HepG2 (cell line): Measurements from ENCODE around the gene ATPAF1. TPM values are rescaled to one million over a fixed set of nuclear protein-coding genes. Genes with fewer than 3 reads are reported as not detected.

Experiments
- ATAC-seq: fragments of 200-7000 bp; cut with Tn5 transposase; 3 replicates; pipeline ENCODE4 v1.9.1; 2020; ENCODE audit warnings: mild to moderate bottlenecking, moderate library complexity
- BruUV-seq: library from RNA; stranded (reverse); fragments of 400-500 nt; replicated peaks from 2 replicates; lab custom pipeline; 2021; lab: Mats Ljungman, UMichigan
- CTCF ChIA-PET: fragments of 300-600 bp; formaldehyde crosslinking; extraction: SDS; loops from one replicate; lab custom pipeline; 2021; ENCODE audit warnings: low total read pairs, inconsistent platforms, low intra/inter-chr PET ratio; lab: Yijun Ruan, JAX
- POLR2A ChIA-PET: fragments of 350-600 bp; sonication (Branson Sonifier 250); formaldehyde crosslinking; loops from one replicate; lab custom pipeline; 2020; ENCODE audit warnings: antibody characterized with exemption, inconsistent platforms; lab: Yijun Ruan, JAX
- DNase-seq: peaks from one replicate; pipeline ENCODE4 v3.0.0-alpha.2; 2015; ENCODE audit warnings: low spot score
- FAIRE-seq: peaks from 3 replicates; lab custom pipeline; 2011; peaks lifted over from hg19 to GRCh38; lab: Jason Lieb, UNC
- H2AFZ ChIP-seq: one replicate; pipeline ENCODE4 v1.6.1; 2011; ENCODE audit warnings: low read length, inconsistent platforms
- H3K27ac ChIP-seq: fragments of 300-600 bp; 3 replicates; pipeline ENCODE4 v1.8.0; 2011; ENCODE audit warnings: mixed run types, mild to moderate bottlenecking, mixed read lengths, low read length, inconsistent platforms; ENCODE audit not compliant: insufficient read depth; ENCODE audit errors: extremely low read length
- H3K27me3 ChIP-seq, 2 experiments: fragments of 200-600 bp in 1 of 2; 2 replicates in 1 of 2; 3 replicates in 1 of 2; pipeline versions ENCODE4 v1.6.0 to v1.8.0; 2011; ENCODE audit warnings: low read length in 2 of 2, mild to moderate bottlenecking in 2 of 2, moderate library complexity in 2 of 2, inconsistent platforms in 1 of 2; ENCODE audit not compliant: insufficient read depth in 2 of 2, control insufficient read depth in 1 of 2
- H3K36me3 ChIP-seq, 2 experiments: fragments of 200-600 bp in 1 of 2; replicated peaks in 1 of 2; 2 replicates in 1 of 2; 3 replicates in 1 of 2; pipeline versions ENCODE4 v1.5.1 to v1.8.0; 2011; ENCODE audit warnings: low read length in 2 of 2, inconsistent platforms in 1 of 2; ENCODE audit not compliant: insufficient read depth in 2 of 2, control insufficient read depth in 1 of 2
- H3K4me1 ChIP-seq: 2 replicates; pipeline ENCODE4 v1.5.1; 2012; ENCODE audit warnings: low read length, inconsistent platforms; ENCODE audit not compliant: insufficient read depth
- H3K4me2 ChIP-seq: 2 replicates; pipeline ENCODE4 v1.6.0; 2011; ENCODE audit warnings: low read depth, low read length, inconsistent platforms
- H3K4me3 ChIP-seq, 3 experiments: fragments of 200-600 bp in 1 of 3; sonication (generic), shearing (Covaris generic) in 1 of 3; replicated peaks in 1 of 3; 2 replicates each; pipeline ENCODE4 v1.5.1; 2011 to 2016; ENCODE audit warnings: low read length in 3 of 3, inconsistent platforms in 2 of 3, low read depth in 2 of 3, mild to moderate bottlenecking in 2 of 3, control low read depth in 1 of 3, mixed read lengths in 1 of 3; ENCODE audit not compliant: insufficient read depth in 1 of 3
- H3K79me2 ChIP-seq: one replicate; pipeline ENCODE4 v1.6.1; 2011; ENCODE audit warnings: low read length, inconsistent platforms; ENCODE audit not compliant: insufficient read depth
- H3K9ac ChIP-seq: 2 replicates; pipeline ENCODE4 v1.6.0; 2011; ENCODE audit warnings: mild to moderate bottlenecking, low read depth, low read length, inconsistent platforms; ENCODE audit not compliant: insufficient read depth
- H3K9me3 ChIP-seq: 2 replicates; pipeline ENCODE4 v1.5.1; 2012; ENCODE audit warnings: mild to moderate bottlenecking, low read length
- H4K20me1 ChIP-seq: 2 replicates; pipeline ENCODE4 v1.6.0; 2011; ENCODE audit warnings: inconsistent platforms, mild to moderate bottlenecking, low read length, moderate library complexity; ENCODE audit not compliant: insufficient read depth
- AFF4 ChIP-seq: sonication (generic); formaldehyde crosslinking; IDR thresholded peaks from 2 replicates; pipeline ENCODE4 v1.4.0; 2020; ENCODE audit warnings: missing genetic modification reagents
- ARNT2 ChIP-seq: sonication (generic); formaldehyde crosslinking; IDR thresholded peaks from 2 replicates; pipeline ENCODE4 v1.8.0; 2022; ENCODE audit warnings: mild to moderate bottlenecking, low read depth, missing genetic modification reagents, moderate library complexity
- HMGXB3 ChIP-seq: sonication (generic); formaldehyde crosslinking; IDR thresholded peaks from 2 replicates; pipeline ENCODE4 v1.4.0; 2020; ENCODE audit warnings: missing genetic modification reagents, borderline replicate concordance
- PBX2 ChIP-seq: IDR thresholded peaks from 2 replicates; pipeline ENCODE4 v1.6.1; 2016; ENCODE audit warnings: control low read depth
- SP5 ChIP-seq: IDR thresholded peaks from 2 replicates; pipeline ENCODE4 v1.6.1; 2016; ENCODE audit warnings: low read depth, borderline replicate concordance
- SRF ChIP-seq: IDR thresholded peaks from 2 replicates; pipeline ENCODE4 v1.6.1; 2011; ENCODE audit warnings: mild to moderate bottlenecking, low read depth, low read length, moderate library complexity
- TEAD2 ChIP-seq: sonication (generic); formaldehyde crosslinking; IDR thresholded peaks from 2 replicates; pipeline ENCODE4 v1.9.0; 2021; ENCODE audit warnings: missing genetic modification reagents
- ZNF547 ChIP-seq: sonication (generic); formaldehyde crosslinking; IDR thresholded peaks from 2 replicates; pipeline ENCODE4 v1.5.1; 2020; ENCODE audit warnings: mild to moderate bottlenecking, missing genetic modification reagents
- WGBS: methylation state at CpG from one replicate; pipeline ENCODE4 v1.1.6; 2017; ENCODE audit warnings: low lambda C conversion rate; 5-methylcytosine and 5-hydroxymethylcytosine counted together
- in situ Hi-C: cut with HindIII; loops from 2 replicates; pipeline ENCODE4 v1.10.0; 2017; ENCODE audit warnings: low pct_unique_long_range_greater_than_20kb; ENCODE audit not compliant: extremely low pct_ligation_motif_present
- intact Hi-C: fragments of 100-400 bp; cut with micrococcal nuclease; formaldehyde crosslinking; loops from one replicate; pipeline ENCODE4 v1.10.0; 2022; ENCODE audit not compliant: unreplicated experiment
- polyA plus RNA-seq, 8 experiments: library from polyadenylated mRNA; depleted of rRNA in 3 of 8; stranded (reverse) in 7 of 8; unstranded in 1 of 8; fragments of >200 nt; fragmentation: Illumina TruSeq in 4 of 8; extraction: Trizol in 4 of 8; gene quantifications; 2 replicates each; pipeline versions ENCODE4 v1.2.1 to v1.2.3, GENCODE V29; 2011 to 2016; ENCODE audit warnings: low read depth in 4 of 8, missing spikeins in 1 of 8, mixed read lengths in 1 of 8; ENCODE audit not compliant: insufficient read depth in 1 of 8
- total RNA-seq, 5 experiments: library from RNA; depleted of rRNA; stranded (reverse); fragments of >200 nt; fragmentation: Illumina TruSeq; extraction: Trizol; gene quantifications; 2 replicates each; pipeline ENCODE4 v1.2.3, GENCODE V29; 2016; ENCODE audit warnings: low read depth in 1 of 5

Gene ATPAF1
- total and polyA plus RNA-seq, 2 of the 13 experiments (the other 11 are each of a cell fraction or from before 2014, with no cell fraction given), result 66.6 to 76.7 TPM

GRCh38 chr1:46603858-46604549 is 64.2 kb downstream of the ATPAF1 start, which contains the start of gene MKNK1 (continued):
- TF ChIP-seq HMGXB3 (CRISPR knock-in tag), result peak; percentile 73; the same call in 1 of the 2 replicates
- TF ChIP-seq ZNF547, result no peak
- TF ChIP-seq SP5 (CRISPR knock-in tag), result peak; percentile 63
- no peak for TF ChIP-seq SRF
- TF ChIP-seq TEAD2 (CRISPR knock-in tag), result no peak
- no peak for TF ChIP-seq PBX2

GRCh38 chr1:46603481-46603857 is 64.7 kb downstream of the ATPAF1 start:
- Histone ChIP-seq H3K4me3 (peak overlapping the region; percentile 91 to 97 (median 92)), H3K4me1 (peaks cover 44% of the 10 kb centered on the region), H3K79me2 (peaks cover 7% of the 10 kb centered on the region), H3K27ac (peak overlapping the region; percentile 56), H3K27me3 (no peaks in the 10 kb centered on the region), H4K20me1 (no peaks in the 10 kb centered on the region), H3K9me3 (no peaks in the 10 kb centered on the region), H3K36me3 (peaks cover 0 to 3% of the 10 kb centered on the region in 2 experiments; a peak in 1 of 5 replicates), H3K9ac (peak overlapping the region; percentile 79), H2AFZ (no peak overlapping the region), H3K4me2 (peak overlapping the region; percentile 90)
- no peak for DNase-seq
- ChIA-PET POLR2A (interaction anchor here (0.6 to 4.3 kb wide), 5 partner anchors 13 to 204 kb away, joined by 3 to 79 read pairs (median 7); partner anchors contain the start of genes ATPAF1 and MOB3C), CTCF (no interaction called here)
- no peak for FAIRE-seq
- peak; percentile 1; the same call in 1 of the 2 replicates for TF ChIP-seq ARNT2 (CRISPR knock-in tag)
- TF ChIP-seq AFF4 (CRISPR knock-in tag), result no peak
- intact Hi-C loops (loop anchor here (5.0 kb wide), 1 partner anchor 124 kb away; no protein-coding TSS in a partner anchor), in situ Hi-C loops (no loop called here)
- peak; percentile 26 for ATAC-seq
- WGBS, result 0% methylated on average over 2 of the region's 2 CpGs
- BruUV-seq, result TSS peak; percentile 71
